GM20000 (cell line): ENCODE results near the gene TWIST1.

Source experiments
- DNase-seq: peaks from one replicate; pipeline ENCODE4 v3.0.0; 2012; ENCODE audit warnings: low spot score
- CTCF ChIP-seq: IDR thresholded peaks from 2 replicates; pipeline ENCODE4 v1.5.1; 2012; ENCODE audit warnings: mild to moderate bottlenecking, control low read depth; ENCODE audit errors: extremely low read depth, missing control alignments

The TWIST1 gene

GRCh38 chr7:19066170-19066569 lies 51.3 kb downstream of the TWIST1 start:
- DNase-seq: no peak

More at GRCh38 chr7:19066170-19066569, 51.3 kb downstream of the TWIST1 start:
- TF ChIP-seq CTCF: no peak
